ENCODE measurements around the gene IQCK.

Gene IQCK

GRCh38 chr16:19722269-19722952, 4.3 kb downstream of the IQCK start:
- DNase-seq = no peak

DNA sequence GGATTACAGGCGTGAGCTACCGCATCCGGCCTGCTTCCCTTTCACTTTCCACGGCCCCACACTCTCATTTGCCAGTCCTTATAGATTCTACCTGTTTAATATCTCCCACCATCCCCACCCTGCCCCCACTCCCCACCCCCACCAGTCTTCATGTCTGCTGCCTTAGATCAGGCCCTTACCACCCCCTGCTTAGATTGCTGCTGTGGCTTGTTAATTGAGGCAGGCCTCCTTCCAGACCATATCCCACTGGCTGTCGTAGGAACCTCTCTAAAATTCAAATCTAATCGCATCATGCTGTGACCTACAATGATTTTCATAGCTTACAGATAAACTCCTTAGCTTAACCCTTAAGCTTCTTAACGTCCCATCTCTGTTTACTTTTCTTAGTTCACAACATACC, 4.9 kb downstream of the IQCK start:
- no peak for DNase-seq

GRCh38 chr16:19728636-19728965, 10.5 kb downstream of the IQCK start:
- DNase-seq = no peak

DNA sequence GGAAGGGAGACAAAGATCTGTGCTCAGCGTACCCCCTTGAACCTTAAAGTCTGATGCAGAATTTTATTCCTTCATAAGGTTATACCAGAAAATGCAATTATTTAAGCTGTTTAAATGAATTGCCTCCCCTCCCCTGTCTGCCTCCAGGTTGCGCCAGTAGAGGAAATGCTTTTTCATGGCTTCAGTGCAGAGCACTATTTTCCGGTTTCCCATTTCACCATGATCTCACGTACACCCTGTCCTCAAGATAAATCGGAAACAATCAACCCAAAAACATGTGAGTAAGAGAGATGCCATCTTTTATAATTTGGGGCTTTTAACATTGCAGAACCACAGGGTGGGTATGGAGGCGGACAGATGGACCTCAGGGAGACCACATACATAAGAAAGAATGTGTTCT, 15.5 kb downstream of the IQCK start:
- DNase-seq = no peak

DNA sequence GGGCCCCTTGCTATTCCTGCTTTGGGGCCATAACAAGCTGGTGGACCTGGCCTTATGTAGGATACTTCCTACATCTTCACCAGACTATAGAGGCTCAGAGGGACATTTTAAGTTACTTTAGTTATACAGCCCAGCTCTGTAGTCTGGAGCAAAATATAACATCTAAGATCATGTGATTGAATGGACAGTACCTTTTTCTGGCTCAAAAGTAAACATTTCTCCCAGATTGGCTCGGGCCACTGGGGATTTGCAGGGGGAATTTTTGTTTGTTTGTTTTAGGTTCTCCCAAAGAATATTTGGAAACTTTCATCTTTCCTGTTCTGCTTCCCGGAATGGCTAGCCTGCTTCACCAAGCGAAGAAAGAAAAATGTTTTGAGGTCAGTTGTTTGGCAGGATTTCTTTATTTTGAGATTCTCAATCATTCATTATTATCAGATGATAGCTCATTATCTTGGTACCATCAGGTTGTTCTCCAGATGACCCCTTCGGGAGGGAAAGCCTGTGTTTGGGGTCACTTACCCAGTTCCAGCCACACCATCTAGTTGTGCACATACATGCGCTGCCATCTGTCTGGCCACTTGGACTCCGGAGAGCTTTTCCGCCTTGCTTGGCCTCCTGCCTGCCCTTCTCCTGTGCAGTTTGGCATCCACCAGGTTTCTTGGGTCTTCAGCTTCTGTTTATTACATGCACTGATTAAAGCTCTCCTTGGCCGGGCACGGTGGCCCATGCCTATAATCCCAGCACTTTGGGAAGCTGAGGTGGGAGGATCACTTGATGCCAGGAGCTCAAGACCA, 17.2 kb downstream of the IQCK start:
- DNase-seq = no peak

DNA sequence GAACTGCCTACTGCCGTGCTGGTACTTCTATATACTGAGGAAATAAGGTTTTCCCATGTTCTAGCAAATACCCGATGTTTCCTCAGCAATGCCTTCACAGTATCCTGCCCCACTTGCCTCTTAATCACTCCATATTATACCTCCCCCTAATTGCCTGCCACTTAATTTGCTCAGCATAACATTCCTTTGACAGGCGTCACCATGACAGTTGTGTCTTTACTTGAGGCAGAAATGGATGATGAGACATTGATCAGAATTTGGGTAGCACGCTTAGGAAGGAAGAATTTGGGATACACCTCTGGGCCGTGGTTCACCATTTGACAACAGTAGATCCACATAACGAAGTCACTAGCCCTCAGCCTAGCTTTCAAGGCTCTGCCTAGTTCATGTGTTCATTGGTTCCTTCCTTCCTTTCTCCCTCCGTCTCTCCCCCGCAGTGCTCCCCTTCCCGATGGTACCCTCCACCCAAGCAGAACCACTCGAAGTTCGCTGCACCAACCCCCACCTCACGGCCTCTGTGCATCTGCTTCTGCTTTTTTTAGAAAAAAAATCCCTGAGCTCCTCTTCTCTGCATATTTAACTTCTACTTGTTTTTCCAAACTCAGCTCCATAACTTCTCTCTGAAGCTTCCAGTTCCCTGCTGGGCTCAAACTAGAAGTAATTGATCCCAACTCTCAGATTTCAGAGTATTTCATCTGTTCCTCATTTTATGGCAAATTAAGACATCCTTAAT, 19.4 kb downstream of the IQCK start:
- DNase-seq = no peak

DNA sequence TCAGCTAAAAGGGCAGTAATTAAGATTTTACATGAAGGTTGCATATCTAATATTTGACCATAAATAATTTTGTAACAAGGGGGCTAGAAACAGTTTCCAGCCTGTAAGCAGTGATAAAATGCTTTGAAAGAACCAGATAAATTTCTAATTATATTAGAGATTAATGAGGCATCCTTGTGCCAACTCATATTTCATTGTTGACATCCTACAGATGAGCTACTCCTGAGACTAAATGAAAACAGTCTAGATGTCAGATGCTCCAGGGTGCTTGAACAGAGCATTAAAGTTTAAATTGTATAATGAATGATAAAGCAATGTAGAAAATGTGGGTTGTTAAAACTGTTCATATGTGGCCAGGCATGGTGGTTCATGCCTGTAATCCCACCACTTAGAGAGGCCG, 23.3 kb downstream of the IQCK start:
- DNase-seq = no peak

GRCh38 chr16:19743816-19744159, 25.7 kb downstream of the IQCK start:
- no peak for DNase-seq

- DNase-seq = no peak
These were observed 26.6 kb downstream of the IQCK start for GRCh38 chr16:19744670-19745069.

- DNase-seq = no peak
These were observed 27.4 kb downstream of the IQCK start for GRCh38 chr16:19745286-19746010.

DNA sequence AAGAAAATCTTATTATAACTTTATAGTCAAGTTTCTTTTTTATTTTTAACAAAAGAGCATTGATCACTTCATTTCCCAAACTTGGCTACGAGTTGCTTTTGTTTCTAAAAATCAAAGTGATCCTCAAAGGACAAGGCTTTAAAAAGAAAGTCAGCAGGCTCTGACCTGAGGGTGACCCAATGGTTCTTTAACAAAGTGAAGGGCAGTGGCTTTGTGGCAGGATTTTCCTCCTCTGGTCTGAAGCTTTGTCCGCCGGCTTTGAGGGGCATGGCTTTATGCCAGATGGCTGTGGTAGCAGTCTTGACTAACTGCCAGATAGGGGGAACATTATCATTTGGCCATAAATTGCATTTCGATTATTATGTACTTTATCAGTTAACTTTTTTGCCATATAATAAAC, 28.5 kb downstream of the IQCK start:
- DNase-seq = no peak

- DNase-seq = no peak
These were observed 30.5 kb downstream of the IQCK start for GRCh38 chr16:19748389-19749168.

- DNase-seq = no peak
These were observed 31.6 kb downstream of the IQCK start for GRCh38 chr16:19749571-19750080.

DNA sequence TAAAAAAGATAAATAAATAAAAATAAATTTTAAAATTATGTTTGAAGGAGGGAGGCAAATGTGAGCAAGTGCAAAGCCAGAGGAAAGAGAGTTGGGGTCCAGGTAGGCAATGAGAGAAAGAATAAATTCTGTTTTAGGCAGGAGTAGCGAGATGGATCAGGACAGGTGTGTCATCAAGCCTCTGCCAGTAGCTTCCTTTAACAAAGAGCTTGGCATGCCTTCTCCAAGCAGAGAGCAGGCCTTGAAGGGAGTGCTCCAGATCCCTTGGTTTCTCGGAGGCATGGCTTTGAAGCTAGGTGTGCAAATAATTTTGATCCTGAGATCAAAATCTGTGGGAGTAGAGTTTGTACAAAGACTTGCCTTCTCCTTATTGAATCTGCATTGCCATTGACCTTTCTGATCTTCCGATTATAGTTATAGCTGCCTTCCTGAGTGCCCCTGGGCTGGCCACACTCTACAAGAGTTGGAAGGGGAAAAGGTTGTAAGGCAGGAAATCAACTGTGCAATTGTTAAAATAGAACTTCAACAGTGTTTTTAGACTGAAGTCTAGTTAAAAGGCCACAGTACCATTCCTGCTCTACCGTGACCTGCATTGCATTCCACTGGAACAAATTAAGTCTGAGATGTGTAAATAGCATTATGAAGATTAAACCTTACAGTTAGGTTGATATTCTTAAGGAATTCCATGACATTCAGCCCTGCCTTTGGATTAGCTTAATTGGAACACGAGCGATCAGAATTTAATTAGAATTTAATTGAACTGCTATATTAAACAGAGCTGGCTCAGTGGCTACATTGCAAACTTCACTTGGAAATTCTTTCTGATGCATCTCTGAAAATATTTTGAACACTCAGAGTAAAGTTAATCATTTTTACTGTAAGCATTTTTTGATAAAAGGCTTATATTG, 33.7 kb downstream of the IQCK start:
- no peak for DNase-seq

- DNase-seq = no peak
These were observed 36.0 kb downstream of the IQCK start for GRCh38 chr16:19753815-19754643.

GRCh38 chr16:19754644-19755036, 36.6 kb downstream of the IQCK start:
- no peak for DNase-seq

GRCh38 chr16:19755268-19755667, 37.2 kb downstream of the IQCK start:
- DNase-seq = no peak

GRCh38 chr16:19757026-19757425, 39.0 kb downstream of the IQCK start:
- DNase-seq = no peak

DNA sequence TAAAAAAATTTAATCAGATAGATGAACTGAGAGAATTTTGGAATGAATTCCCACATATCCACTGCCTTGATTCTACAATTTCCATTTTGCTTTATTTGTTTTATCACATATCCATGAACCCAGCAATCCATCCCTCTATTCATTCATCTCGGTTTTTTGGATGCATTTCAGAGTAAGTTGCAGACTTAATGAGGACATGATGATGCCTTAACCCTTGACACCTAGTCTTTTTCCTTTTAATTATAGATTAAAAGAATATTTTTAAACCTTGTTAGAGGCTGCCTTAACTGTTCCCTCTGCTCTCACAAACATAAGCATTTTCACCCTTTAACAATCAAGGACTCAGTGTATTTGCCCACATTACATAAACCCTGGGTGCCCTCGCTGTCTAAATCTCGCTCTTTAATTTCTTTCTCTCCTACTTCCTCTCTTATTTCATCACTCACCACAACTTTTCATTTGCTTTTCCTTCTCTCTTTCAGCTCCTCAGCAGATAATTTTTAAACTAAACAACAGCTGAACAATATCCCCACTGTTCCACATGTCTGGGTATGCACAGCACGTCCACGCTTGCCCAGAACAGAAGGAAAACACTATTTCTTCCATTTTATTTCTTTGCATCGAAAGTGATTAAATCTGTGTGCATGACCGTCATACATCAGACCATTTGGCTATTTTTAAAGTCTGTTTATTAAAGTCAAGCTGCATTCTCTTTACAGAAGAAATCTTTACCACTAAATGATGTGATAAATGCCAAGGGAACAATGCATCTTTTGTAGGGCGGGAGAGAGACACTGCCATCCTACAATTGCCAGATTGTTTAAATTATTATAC, 39.9 kb downstream of the IQCK start:
- peak; percentile 26 for DNase-seq

Measured in NCI-H1694 treated with DMSO at 0.1 percent for 48 hours (cell line).